Activated T-cell treated with anti-CD3 and anti-CD28 coated beads, Interleukin-2, amount 50 U/mL, for 72 hours (primary cell): ENCODE measurements around the gene OR6C70. TPM values are rescaled to one million over a fixed set of nuclear protein-coding genes. Genes with fewer than 3 reads are reported as not detected.
"Not testable (repeated sequence)": the region's sequence is repeated elsewhere in the genome, so short reads cannot be mapped to it uniquely, and the experiment has no call there.

ENCODE experiments used
- ATAC-seq, 2 donors: fragments of 150-1000 bp; cut with Tn5 transposase; replicated peaks in 1 of 2; 2 replicates each; pipeline ENCODE4 v1.10.0; 2021; ENCODE audit warnings: moderate library complexity in 2 of 2, mild to moderate bottlenecking in 1 of 2
- DNase-seq, 2 donors: peaks; one replicate each; pipeline ENCODE4 v3.0.0; 2021 to 2022; ENCODE audit warnings: mixed read lengths in 1 of 2
- H3K27ac Mint-ChIP-seq: one replicate; pipeline ENCODE4 v1.8.0; 2022; ENCODE audit warnings: mild to moderate bottlenecking, moderate library complexity, mixed read lengths
- H3K27me3 Mint-ChIP-seq: one replicate; pipeline ENCODE4 v1.8.0; 2022; ENCODE audit warnings: low read depth, mixed read lengths
- H3K36me3 Mint-ChIP-seq, 2 donors: one replicate each; pipeline ENCODE4 v1.8.0; 2022; ENCODE audit warnings: mixed read lengths in 2 of 2, mild to moderate bottlenecking in 1 of 2; ENCODE audit not compliant: insufficient read depth in 2 of 2
- H3K4me1 Mint-ChIP-seq: one replicate; pipeline ENCODE4 v1.8.0; 2022; ENCODE audit warnings: low read depth, mixed read lengths
- H3K4me3 Mint-ChIP-seq, 2 donors: one replicate each; pipeline ENCODE4 v1.8.0; 2022; ENCODE audit warnings: mild to moderate bottlenecking in 2 of 2, mixed read lengths in 2 of 2, moderate library complexity in 2 of 2
- H3K9me3 Mint-ChIP-seq, 2 donors: one replicate each; pipeline ENCODE4 v1.8.0; 2022; ENCODE audit warnings: mixed read lengths in 2 of 2
- total RNA-seq, 2 donors: library from RNA; stranded (reverse); gene quantifications; one replicate each; pipeline ENCODE4 v1.2.3, GENCODE V29; 2022

The OR6C70 gene
- total RNA-seq, 2 donors from 2014 or later = 0.26 TPM; not detected in 1

- Mint-ChIP-seq H3K4me3 (no peak overlapping the region), H3K4me1 (no peaks in the 10 kb centered on the region), H3K27ac (no peak overlapping the region), H3K27me3 (peaks cover 11% of the 10 kb centered on the region), H3K36me3 (no peaks in the 10 kb centered on the region), H3K9me3 (no peaks in the 10 kb centered on the region)
- DNase-seq = no peak
- no peak for ATAC-seq
Measured at GRCh38 chr12:55448825-55449224, 21.1 kb downstream of the OR6C70 start.

GRCh38 chr12:55446326-55446725 lies 23.6 kb downstream of the OR6C70 start:
- Mint-ChIP-seq H3K4me1 (no peaks in the 10 kb centered on the region), H3K4me3 (no peak overlapping the region), H3K27me3 (peaks cover 2% of the 10 kb centered on the region), H3K9me3 (no peaks in the 10 kb centered on the region), H3K36me3 (no peaks in the 10 kb centered on the region), H3K27ac (no peak overlapping the region)
- ATAC-seq = no peak
- DNase-seq = no peak

- Mint-ChIP-seq H3K27ac (no peak overlapping the region), H3K4me3 (no peak overlapping the region), H3K27me3 (no peaks in the 10 kb centered on the region), H3K4me1 (no peaks in the 10 kb centered on the region), H3K9me3 (no peaks in the 10 kb centered on the region), H3K36me3 (peaks cover 0 to 3% of the 10 kb centered on the region in 2 donors)
- no peak for ATAC-seq
- no peak for DNase-seq
Measured at GRCh38 chr12:55445357-55445756, 24.6 kb downstream of the OR6C70 start.

- no peak within 1 kb of the TSS for H3K27ac Mint-ChIP-seq
- no peaks in the 10 kb centered on the region for H3K27me3 Mint-ChIP-seq
- H3K4me3 Mint-ChIP-seq = no peak within 1 kb of the TSS
- no peak for DNase-seq
- ATAC-seq = no peak
- peaks cover 0 to 3% of the 10 kb centered on the region in 2 donors for H3K9me3 Mint-ChIP-seq
- no peaks in the 10 kb centered on the region for H3K4me1 Mint-ChIP-seq
- peaks cover 3% of the 10 kb centered on the region in 2 donors for H3K36me3 Mint-ChIP-seq
Measured at GRCh38 chr12:55443776-55444175, 26.2 kb downstream of the OR6C70 start, which contains the start of gene OR6C2. OR6C2 (plus strand) TSS chr12:55444076; CDS start chr12:55452214, 8,138 bp downstream.

- H3K36me3 Mint-ChIP-seq, ATAC-seq, H3K4me3 Mint-ChIP-seq, DNase-seq, H3K9me3 Mint-ChIP-seq, H3K4me1 Mint-ChIP-seq, H3K27me3 Mint-ChIP-seq, H3K27ac Mint-ChIP-seq: not testable (repeated sequence)
Measured at GRCh38 chr12:55441233-55441632, 28.7 kb downstream of the OR6C70 start.

- DNase-seq (no peak), ATAC-seq (no peak)
- Mint-ChIP-seq H3K4me1 (no peaks in the 10 kb centered on the region), H3K36me3 (no peaks in the 10 kb centered on the region), H3K27ac (no peak overlapping the region), H3K27me3 (peaks cover 25% of the 10 kb centered on the region), H3K4me3 (no peak overlapping the region), H3K9me3 (no peaks in the 10 kb centered on the region)
Measured at GRCh38 chr12:55428331-55429243, 41.4 kb downstream of the OR6C70 start.

GRCh38 chr12:55425954-55426353 lies 44.0 kb downstream of the OR6C70 start, which contains the start of gene OR6C76:
OR6C76 (plus strand) TSS chr12:55426254; CDS start chr12:55426254, 0 bp downstream.
- ATAC-seq (no peak), DNase-seq (no peak)
- Mint-ChIP-seq H3K36me3 (no peaks in the 10 kb centered on the region), H3K4me1 (no peaks in the 10 kb centered on the region), H3K9me3 (no peaks in the 10 kb centered on the region), H3K4me3 (no peak within 1 kb of the TSS), H3K27ac (no peak within 1 kb of the TSS), H3K27me3 (peaks cover 15% of the 10 kb centered on the region)

- peaks cover 44% of the 10 kb centered on the region for H3K27me3 Mint-ChIP-seq
- ATAC-seq (no peak), DNase-seq (no peak)
- no peak overlapping the region for H3K27ac Mint-ChIP-seq
- no peaks in the 10 kb centered on the region for H3K4me1 Mint-ChIP-seq
- H3K4me3 Mint-ChIP-seq = no peak overlapping the region
- H3K9me3 Mint-ChIP-seq = peaks cover 0 to 3% of the 10 kb centered on the region in 2 donors
- H3K36me3 Mint-ChIP-seq = no peaks in the 10 kb centered on the region
Measured at GRCh38 chr12:55420307-55420962, 49.5 kb downstream of the OR6C70 start.

Other genes with a start within 250 kb of the OR6C70 start
- gene OR10A7, start 249.1 kb downstream of the OR6C70 start, total RNA-seq = not detected
- gene OR6C74, start 225.5 kb downstream of the OR6C70 start, total RNA-seq = not detected
- gene OR6C6, start 173.6 kb downstream of the OR6C70 start, total RNA-seq = not detected
- not detected for gene OR6C1, start 155.8 kb downstream of the OR6C70 start, total RNA-seq
- not detected for gene OR6C3, start 139.4 kb downstream of the OR6C70 start, total RNA-seq
- not detected for gene OR6C75, start 107.2 kb downstream of the OR6C70 start, total RNA-seq
- gene OR6C65, start 69.6 kb downstream of the OR6C70 start, total RNA-seq = not detected
- gene OR6C76, start 43.9 kb downstream of the OR6C70 start, total RNA-seq = not detected
- not detected for gene OR6C2, start 26.1 kb downstream of the OR6C70 start, total RNA-seq
- gene OR6C68, start 22.2 kb upstream of the OR6C70 start, total RNA-seq = not detected
- gene OR6C4, start 79.5 kb upstream of the OR6C70 start, total RNA-seq = not detected
- gene OR2AP1, start 102.3 kb upstream of the OR6C70 start, total RNA-seq = not detected
- gene OR10P1, start 166.8 kb upstream of the OR6C70 start, total RNA-seq = not detected
- 1 to 10 TPM; 6.6 to 8.9 TPM for gene ITGA7, start 237.8 kb upstream of the OR6C70 start, total RNA-seq
- 100 to 1,000 TPM; 116 to 121 TPM for gene BLOC1S1, start 245.9 kb upstream of the OR6C70 start, total RNA-seq